SKM-1 treated with dmso at 0.1 percent for 144 hours (cell line): ENCODE results near the gene TCEAL3.
"Not testable (repeated sequence)": the region's sequence is repeated elsewhere in the genome, so short reads cannot be mapped to it uniquely, and the experiment has no call there.

ENCODE experiments used
- DNase-seq: peaks from one replicate; lab custom pipeline; 2025; ENCODE audit not compliant: unreplicated experiment; lab: John Stamatoyannopoulos, UW

TCEAL3 gene

DNA sequence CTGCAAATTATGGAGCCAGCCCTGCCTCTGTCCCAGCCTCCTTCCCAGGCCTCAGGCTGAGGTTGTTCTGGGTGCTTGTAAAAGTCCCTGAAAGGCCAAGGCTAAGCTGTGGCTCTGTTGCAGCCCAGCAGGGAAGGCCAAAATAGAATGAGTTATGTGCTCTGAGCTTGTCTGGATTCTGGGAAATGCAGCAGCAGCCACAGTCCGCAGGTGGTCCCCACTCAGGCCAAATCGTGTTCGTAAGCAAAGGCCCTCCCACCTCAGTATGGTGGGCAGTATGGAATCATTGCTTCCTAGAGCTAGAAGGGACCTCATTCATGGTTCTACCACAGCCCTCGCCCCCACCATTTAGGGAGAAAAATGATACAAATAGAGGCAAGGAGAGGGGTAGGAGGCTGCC lies 16.3 kb downstream of the TCEAL3 start:
- no peak for DNase-seq

DNA sequence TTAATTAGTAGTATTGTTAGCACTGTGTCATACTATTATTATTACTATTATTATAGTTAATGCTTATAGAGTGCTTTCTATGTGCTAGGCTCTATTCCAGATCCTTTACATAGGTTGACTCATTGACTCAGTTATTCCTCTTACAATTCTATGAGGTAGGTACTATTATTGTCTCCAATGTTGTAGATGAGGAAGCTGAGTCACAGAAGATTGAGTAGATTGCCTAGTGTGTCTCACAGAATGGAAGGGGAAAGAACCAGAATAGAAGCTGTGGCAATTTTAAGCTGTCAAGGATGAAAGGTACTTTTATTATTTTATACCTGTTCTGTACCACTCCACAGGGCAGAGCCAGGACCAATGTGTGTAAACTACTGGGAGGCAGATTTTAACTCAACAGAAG lies 19.1 kb downstream of the TCEAL3 start:
- no peak for DNase-seq

DNA sequence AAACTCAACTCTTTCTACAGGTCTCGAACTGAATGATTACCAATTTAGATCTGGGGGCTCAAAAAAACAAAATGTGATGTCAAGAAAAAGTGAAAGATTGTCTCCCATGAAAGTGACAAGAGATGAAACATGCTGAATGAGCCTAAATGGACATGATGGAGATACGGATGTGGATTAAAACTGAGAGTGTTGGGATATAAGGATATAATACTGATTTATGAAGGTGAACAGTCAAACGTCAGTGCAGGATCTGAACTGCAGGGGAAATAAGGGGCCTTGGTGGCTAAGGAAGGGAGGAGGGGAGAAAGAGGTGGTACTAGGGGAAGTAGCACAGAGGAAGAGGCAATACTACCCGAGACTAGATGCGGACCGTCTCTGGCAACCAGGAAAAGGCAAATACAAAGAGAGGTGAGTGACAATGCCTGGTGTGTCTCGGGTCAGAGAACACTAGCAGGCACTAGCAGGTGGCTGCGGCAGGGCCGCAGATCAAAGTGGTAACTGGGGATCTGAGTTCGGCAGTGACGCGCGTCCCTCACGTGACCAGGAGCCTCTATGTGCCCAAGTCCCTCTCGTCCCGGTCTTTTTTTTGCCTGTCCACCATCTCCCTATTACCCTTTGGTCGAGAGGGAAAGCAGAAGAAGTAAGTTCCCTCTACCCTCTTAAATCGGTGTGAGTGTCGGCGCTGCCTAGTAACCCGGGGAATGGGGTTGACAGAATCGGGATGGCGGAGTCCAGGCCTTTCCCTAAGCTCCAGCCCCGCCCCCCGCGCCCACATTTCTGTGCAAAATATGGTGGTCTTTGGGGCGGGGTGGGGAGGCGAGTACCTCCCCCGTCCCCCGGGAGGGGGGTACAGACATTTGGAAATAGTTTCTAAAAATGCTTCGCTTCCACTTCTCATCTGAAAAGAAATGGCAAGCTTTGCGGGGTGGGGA lies 20.9 kb downstream of the TCEAL3 start, which contains the start of gene TCEAL1:
Gene TCEAL1 (plus strand): TSS at position 590 of the 932 bp plus-strand sequence. CDS start 942 bp downstream, outside the sequence.
- DNase-seq = peak; percentile 5

DNA sequence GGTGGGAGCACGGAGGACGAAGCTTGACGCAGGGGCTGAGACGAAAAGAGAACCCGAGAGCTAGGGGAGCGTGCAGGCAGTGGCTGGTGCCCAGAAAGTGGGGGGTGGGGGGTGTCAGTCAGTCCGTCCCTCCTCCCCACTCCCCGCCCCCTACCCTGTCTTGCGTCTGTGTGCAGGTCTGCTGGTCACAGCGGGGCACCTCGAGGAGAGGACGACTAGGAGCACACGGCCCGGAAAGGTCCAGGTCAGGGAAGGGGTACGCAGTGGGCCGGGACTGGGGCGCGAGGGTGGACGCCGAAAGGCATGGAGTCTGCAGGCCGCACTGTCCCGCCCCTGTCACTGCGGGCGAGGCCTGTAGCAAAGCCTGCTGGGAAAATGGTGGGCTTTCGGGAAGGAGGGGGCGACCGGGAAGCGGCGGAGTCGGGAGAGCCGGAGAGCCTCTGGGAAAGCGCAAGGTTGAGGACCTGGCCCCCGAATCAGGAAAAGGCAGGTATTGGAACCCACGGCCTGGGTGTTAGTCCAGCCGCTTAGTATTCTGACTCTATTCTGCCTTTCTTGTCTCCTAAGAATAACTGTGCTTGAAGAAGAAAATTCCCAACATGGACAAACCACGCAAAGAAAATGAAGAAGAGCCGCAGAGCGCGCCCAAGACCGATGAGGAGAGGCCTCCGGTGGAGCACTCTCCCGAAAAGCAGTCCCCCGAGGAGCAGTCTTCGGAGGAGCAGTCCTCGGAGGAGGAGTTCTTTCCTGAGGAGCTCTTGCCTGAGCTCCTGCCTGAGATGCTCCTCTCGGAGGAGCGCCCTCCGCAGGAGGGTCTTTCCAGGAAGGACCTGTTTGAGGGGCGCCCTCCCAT lies 21.8 kb downstream of the TCEAL3 start:
- no peak for DNase-seq

DNA sequence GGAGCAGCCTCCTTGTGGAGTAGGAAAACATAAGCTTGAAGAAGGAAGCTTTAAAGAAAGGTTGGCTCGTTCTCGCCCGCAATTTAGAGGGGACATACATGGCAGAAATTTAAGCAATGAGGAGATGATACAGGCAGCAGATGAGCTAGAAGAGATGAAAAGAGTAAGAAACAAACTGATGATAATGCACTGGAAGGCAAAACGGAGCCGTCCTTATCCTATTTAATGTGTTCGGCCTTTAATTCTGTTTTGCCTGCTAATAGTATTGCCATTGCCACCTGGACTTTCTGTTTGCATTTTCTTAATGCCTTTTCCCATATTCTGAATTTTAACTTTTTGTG lies 22.4 kb downstream of the TCEAL3 start:
- no peak for DNase-seq

DNA sequence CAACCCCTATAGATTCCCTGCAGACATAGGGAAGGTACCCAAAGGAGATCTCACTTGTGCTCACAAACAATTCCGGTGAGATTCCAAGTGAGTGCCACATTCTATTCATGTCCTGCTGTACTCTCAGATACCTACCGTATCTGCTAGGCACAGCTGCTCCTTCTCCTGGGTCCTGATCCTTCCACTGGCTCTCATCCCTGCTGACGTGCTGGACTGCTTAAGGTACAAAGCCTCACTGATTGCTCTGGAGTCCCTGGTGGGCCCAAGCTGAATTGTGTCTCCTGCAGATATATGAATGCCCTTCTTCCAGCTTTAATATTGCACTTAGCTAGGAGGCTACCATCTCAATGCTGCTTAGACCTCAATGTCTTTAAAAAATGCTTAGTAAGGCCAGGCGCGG lies 23.4 kb downstream of the TCEAL3 start:
- DNase-seq = no peak

DNA sequence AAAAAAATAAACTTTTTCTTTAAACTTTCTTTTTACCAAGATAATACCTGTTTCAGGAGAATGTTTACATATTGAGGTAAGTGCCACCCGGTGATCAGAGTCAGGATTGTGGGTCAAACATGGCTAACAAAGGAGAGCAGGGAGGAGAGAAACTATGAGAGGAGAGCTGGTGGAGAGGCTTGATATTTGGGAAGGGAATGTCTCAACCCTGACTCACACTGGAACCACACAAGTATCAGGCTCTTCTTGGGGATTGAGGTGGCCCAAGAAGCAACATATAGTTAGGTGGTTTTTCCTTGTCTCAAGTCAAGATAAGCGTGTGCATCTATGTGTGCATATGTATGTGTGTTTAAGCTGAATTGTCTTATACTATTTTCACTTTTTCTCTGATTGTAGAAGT lies 27.7 kb downstream of the TCEAL3 start:
- DNase-seq = no peak

DNA sequence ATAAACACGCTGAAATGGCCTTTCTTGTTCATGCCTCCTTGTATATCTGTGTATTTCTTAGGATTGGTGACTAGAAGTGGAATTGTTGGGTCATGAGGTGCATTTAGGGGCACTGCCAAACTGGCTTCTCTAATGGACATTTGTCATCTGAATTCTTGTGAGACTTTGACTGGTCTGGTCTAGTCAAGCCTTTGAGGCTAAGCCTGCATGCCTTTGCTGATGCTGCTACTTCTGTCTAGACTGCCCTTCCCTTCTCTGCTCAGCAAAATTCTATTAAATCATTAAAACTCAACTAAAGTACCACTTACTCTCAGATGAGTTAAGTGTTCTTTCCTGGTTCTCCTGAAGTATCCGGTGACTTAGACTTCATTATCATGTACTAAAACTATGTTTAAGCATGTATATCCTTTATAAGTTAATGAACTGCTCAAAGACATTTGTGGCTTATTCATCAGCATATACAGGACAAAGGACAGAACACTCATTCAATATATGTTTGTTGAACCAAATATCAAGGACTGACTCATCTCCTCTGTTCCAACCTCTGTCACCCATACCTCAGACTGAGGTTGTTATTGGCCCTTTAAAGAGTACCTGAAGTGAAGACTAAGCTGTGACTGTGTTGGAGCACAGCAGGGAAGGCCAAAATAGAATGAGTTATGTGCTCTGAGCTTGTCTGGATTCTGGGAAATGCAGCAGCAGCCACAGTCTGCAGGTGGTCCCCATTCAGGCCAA lies 30.0 kb downstream of the TCEAL3 start:
- DNase-seq = no peak

DNA sequence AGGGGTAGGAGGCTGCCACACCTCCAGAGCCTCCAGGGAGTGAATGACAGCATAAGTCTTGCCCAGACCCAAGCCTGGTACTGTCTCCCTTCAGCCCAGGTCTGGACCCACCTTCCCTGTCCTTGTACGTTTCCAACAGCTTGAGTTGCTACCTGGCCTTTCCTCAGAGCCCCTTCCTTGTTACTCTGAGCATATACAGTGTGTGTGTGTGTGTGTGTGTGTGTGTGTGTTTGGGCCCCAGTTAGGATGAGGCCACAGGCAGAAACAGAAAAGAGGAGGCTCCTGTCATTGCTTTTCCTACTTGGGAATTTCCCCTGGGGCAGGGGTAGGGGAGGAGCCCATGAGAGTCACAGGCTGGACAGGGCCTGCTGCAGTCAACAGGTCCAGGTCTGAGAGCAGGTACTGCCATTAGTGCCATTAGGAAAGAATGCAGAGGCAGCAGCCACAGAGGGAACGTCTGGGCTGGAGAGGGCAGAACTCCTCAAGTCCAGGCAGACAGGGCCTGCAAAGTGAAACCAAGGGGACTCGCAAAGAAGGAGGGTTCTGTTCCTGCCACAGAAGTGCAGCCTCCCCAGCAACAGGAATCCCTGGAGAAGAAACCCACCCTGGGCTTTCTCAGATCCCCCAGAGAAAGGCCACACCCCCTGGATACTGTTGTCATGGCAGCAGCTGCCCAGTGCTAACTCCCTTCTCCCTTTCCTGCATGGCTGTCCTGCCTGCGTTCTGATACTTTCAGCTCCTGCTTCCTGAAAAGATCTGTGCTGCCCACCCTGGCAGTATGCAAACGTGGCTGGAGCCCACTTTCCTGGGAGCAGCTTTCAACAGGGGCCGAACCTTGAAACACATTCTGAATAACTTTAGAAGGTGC lies 30.9 kb downstream of the TCEAL3 start:
- not testable (repeated sequence) for DNase-seq

DNA sequence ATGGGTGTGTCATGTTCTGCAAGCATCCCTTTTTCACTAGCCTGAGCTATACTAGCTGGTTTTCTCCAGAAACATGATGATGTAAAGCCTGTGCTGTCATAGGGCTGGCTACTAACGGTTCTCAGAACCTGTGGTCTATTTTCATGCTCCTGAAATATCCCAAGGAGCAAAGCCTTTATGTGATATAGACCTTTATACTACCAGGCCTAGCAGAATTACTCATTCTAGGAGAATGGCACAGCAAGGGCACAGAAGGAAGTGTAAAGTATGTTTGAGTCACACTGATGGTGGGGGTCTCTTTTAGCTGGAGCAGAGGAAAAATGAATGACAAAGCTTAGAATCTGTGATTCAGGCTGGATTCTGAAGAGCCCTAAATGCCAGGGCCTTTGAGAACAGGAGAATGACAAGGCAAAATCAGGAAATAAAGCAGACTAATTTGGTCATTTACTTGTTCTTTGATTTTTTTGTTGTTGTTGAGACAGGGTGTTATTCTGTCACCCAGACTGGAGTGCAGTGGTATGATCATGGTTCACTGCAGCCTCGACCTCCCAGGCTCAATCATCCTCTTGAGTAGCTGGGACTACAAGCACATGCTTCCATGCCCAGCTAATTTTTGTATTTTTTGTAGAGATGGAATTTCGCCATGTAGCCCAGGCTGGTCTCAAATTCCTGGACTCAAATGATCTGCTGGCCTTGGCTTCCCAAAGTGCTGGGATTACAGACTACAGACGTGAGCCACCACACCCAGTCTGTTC lies 32.8 kb downstream of the TCEAL3 start:
- no peak for DNase-seq

DNA sequence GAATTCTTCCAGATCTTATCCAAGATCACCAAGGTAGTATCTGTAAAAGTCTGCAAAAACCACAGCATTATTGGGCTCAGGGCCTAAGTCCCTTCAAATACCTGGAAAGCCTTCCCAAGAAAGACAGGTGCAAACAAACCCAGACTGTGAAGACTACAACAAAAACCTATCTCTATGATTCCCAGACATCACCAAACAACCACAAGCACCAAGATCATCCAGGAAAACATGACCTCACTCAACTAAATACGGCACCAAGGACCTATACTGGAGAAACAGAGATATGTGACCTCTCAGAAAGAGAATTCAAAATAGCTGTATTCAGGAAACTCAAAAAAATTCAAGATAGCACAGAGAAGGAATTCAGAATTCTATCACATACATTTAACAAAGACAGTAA lies 36.4 kb downstream of the TCEAL3 start:
- no peak for DNase-seq

DNA sequence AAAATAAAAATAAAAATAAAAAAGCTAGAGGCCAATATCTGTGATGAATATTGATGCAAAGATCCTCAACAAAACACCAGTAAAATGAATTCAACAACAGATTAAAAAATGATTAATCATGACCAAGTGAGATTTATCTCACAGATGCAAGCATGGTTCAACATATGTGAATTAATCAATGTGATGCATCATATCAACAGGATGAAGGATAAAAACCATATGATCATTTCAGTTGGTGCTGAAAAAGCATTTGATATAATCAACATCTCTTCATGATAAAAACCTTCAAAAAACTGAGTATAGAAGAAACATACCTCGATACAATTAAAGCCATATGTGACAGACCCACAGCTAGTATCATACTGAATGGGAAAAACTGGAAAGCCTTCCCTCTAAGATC lies 39.9 kb downstream of the TCEAL3 start:
- DNase-seq = no peak

DNA sequence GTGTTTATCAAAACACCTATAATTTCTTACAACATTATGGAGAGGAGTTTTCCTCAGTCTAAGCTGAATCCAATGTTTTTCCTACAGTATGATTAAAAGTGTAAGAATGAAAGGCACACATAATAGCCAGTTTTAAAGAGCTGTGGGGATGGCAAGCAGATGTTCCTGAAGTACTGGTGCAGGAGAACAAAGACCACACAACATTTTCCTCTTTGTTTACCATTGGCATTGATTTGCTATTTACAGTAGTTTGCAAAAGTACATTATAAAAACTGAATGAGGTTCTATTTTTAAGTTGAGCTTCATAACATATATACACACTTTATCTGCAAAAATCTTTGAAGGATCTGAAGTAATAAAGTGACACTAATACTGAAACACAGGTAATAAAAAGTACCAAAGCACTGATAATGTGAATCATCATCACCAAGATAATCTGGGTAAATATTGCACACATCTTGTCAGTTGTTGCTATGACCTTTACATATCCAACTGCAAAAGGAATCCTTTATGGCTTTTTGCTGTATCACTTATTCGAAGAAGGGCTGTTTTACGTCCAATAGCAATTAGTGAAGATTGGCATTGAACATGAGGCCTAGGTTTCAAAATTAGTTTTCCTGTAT lies 43.5 kb downstream of the TCEAL3 start:
- DNase-seq = no peak

DNA sequence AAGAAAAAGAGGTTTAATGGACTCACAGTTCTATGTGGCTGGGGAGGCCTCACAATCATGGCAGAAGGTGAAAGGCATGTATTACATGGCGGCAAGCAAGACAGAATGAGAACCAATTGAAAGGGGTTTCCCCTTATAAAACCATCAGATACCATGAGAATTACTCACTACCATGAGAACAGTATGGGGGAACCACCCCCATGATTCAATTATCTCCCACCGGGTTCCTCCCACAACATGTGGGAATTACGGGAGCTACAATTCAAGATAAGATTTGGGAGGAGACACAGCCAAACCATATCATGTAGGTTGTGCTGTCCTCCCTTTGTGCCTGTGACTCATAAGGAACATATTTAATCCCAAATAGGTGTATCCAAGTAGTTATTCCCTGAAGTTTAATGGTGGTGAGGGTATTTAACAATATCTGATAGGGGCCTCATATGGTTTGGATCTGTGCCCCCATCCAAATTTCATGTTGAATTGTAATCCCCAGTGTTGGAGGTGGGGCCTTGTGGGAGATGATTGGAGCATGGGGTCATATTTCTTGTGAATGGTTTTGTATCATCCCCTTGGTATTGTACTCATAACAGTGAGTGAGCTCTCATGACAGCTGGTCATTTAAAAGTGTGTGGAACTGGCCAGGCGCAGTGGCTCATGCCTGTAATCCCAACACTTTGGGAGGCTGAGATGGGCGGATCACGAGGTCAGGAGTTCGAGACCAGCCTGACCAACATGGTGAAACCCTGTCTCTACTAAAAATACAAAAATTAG lies 47.7 kb downstream of the TCEAL3 start:
- not testable (repeated sequence) for DNase-seq

DNA sequence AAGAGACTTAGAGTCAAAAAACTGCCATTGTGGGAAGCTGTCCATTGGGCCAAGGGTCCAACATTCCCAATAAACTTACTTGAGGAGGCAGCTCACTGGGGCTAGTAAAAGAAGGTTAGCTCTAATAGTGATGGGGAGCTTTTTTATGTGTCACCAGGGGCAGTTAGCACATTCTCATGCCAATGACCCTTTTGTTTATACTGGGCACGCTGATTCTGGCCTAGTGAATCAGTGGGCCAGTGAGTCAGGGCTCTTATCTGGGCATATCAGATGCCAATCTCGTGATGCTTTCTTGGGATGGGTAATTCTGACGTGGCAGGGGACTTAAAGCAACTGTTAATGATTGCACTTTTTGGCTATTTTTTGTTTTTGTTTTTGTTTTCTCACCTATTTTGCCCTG lies 48.9 kb downstream of the TCEAL3 start:
- no peak for DNase-seq

DNA sequence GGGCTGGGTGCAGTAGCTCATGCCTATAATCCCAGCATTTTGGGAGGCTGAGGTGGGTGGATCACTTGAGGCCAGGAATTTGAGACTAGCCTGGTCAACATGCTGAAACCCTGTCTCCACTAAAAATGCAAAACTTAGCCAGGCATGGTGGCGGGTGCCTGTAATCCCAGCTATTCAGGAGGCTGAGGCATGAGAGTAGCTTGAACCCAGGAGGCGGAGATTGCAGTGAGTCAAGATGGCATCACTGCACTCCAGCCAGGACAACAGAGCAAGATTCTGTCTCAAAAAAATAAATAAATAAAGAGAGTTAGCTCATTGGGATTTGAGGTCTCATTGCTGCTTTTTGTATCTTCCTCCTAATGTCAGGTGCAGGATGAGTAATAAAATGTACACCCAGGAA lies 49.3 kb downstream of the TCEAL3 start:
- not testable (repeated sequence) for DNase-seq

DNA sequence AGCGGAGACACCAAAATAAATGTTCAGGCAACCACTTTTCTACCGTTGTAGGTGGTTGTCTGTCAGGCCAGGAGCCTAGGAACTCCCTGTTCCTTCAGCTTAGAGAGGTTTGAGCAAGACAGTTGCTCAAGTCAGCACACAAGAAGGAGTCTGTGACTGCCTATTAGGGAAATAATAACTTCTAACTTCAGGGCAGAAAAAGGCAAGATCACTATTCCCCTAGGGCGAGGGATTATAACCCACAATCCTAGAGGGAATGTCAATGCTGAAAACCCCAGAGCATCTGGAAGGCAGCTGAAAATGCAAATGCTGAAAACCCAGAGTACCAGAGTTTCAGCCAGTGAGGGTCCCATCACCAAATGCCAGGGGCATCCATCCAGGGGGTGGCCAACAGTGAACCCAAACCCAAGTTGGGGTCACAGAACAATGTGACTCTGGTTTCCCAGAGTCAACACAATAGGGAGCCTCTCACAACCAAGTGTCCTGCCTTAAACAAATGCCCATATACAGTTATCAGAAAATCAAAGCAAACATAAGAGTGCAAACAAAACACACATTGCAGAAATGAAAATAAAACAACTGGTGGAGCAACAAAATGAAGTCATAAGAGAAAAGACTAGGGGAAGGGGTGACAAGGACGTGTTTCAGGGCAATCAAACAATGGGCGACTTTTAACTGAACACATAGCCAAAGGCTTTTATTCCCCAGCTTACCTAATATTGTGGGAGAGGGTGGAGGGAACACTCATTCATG lies 51.1 kb downstream of the TCEAL3 start:
- DNase-seq = no peak

DNA sequence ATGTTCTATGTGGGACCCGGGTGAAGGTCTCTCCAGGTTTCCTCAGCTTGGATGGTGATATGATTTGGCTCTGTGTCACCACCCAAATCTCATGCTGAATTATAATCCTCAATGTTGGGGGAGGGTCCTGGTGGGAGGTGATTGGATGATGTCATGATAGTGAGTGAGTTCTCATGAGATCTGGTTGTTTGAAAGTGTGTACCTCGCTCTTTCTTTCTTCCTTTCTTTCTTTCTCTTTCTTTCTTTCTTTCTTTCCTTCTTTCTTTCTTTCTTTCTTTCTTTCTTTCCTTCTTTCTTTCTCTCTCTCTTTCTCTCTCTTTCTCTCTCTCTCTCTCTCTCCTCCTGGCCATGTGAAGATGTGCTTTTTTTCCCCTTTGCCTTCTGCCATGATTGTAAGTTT lies 51.7 kb downstream of the TCEAL3 start:
- not testable (repeated sequence) for DNase-seq
